ENCODE measurements around the gene C6orf89.

C6orf89 gene

DNA sequence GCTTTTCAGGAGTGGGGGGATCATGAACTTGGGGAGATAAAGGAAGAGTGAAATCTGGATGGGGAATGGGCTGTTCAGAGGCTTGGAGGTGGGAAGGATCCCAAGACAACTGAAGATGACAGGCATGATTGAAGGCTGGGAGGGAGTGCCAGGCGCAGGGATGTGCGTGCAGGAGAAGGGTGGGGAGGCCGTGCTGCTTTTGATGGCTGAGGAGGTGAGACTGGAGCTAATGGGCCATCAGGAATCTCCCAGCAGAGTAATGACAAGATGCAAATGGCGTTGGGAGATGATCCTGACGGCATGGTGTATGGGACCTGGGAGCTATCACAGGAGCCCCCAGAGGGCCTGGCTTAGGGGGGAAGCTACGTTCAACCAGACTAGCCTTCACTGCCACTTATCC lies 48.1 kb upstream of the C6orf89 start:
- Histone ChIP-seq H3K9me3 (replicated peaks; ENCODE audit: insufficient read depth, low read length) (no peaks in the 10 kb centered on the region), H2AFZ (ENCODE audit: low read length) (no peak overlapping the region), H3K9me2 (replicated peaks; ENCODE audit: insufficient read depth, low read length) (no peaks in the 10 kb centered on the region), H3K4me3 (ENCODE audit: low read length) (no peak overlapping the region), H3K27me3 (replicated peaks; ENCODE audit: insufficient read depth, low read length) (peaks cover 8% of the 10 kb centered on the region; the same call in 1 of the 2 replicates), H3K79me2 (ENCODE audit: low read length) (no peaks in the 10 kb centered on the region), H3K27ac (ENCODE audit: low read length) (no peak overlapping the region), H3K9ac (ENCODE audit: low read length) (no peak overlapping the region), H3F3A (ENCODE audit: insufficient read depth, low read length) (no peaks in the 10 kb centered on the region), H3K4me1 (ENCODE audit: low read length) (no peaks in the 10 kb centered on the region), H3K36me3 (replicated peaks; ENCODE audit: insufficient read depth, low read length) (no peaks in the 10 kb centered on the region), H3K4me2 (ENCODE audit: low read depth, low read length) (no peak overlapping the region), H4K20me1 (ENCODE audit: insufficient read depth, low read length) (no peaks in the 10 kb centered on the region)
- TF ChIP-seq EZH2phosphoT487 (IDR thresholded peaks at IDR 0.05; ENCODE audit: low read length) (no peak), EZH2 (optimal IDR thresholded peaks at IDR 0.05; ENCODE audit: low read depth, low read length) (no peak)
- TF ChIP-seq, protein P1, sequence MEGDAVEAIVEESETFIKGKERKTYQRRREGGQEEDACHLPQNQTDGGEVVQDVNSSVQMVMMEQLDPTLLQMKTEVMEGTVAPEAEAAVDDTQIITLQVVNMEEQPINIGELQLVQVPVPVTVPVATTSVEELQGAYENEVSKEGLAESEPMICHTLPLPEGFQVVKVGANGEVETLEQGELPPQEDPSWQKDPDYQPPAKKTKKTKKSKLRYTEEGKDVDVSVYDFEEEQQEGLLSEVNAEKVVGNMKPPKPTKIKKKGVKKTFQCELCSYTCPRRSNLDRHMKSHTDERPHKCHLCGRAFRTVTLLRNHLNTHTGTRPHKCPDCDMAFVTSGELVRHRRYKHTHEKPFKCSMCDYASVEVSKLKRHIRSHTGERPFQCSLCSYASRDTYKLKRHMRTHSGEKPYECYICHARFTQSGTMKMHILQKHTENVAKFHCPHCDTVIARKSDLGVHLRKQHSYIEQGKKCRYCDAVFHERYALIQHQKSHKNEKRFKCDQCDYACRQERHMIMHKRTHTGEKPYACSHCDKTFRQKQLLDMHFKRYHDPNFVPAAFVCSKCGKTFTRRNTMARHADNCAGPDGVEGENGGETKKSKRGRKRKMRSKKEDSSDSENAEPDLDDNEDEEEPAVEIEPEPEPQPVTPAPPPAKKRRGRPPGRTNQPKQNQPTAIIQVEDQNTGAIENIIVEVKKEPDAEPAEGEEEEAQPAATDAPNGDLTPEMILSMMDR (IDR thresholded peaks at IDR 0.05; ENCODE audit: low read length) = no peak
- no peak for DNase-seq

DNA sequence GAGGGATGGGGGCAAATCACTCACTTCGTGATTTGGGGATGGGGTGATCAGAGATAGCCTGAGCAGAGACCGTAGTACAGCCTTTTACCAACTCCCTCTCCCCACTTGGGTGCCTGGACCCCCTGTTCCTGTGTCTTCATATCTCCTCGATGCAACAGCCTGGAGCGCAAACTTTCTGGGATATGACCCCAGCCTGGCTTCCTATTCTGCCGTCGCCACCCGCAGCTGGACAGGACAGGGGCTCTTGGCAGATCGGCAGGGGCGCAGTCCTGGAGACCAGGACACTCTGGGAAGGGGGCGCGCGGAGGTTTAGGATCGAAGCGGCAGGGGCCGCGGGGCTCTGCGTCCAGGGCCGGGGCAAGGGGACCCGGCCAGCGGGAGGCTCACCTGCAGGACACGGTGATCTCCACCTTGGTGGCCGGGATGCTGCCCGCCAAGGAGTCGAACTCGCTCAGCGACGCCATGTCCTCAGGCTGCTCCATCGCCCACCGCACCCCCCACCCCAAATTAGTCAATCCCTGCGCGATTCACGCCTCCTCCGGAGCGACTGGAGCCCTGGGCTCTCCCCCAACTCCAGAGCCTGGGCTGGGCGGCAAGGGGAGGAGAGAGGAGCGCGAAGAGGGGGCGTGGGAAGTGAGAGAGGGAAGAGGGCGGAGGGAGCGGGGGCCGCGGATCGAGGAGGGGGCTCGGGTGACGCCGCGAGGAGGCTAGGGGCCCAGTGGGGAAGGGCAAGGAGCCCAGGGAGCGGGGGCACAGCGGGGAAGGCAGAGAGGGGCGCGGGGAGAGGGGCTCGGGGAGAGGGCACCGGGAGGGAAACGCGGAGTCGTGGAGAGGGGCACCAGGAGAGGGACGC lies 46.6 kb upstream of the C6orf89 start, which contains the start of gene CPNE5:
Gene CPNE5, minus strand, starts transcription at position 549 of the 853 bp plus-strand sequence. Its CDS starts 67 bp downstream, at position 482.
- Histone ChIP-seq H3K9me3 (replicated peaks; ENCODE audit: insufficient read depth, low read length) (no peaks in the 10 kb centered on the region), H3K79me2 (ENCODE audit: low read length) (no peaks in the 10 kb centered on the region), H3K4me1 (ENCODE audit: low read length) (no peaks in the 10 kb centered on the region), H3K36me3 (replicated peaks; ENCODE audit: insufficient read depth, low read length) (no peaks in the 10 kb centered on the region), H3K27me3 (replicated peaks; ENCODE audit: insufficient read depth, low read length) (peaks cover 8% of the 10 kb centered on the region; the same call in 1 of the 2 replicates), H2AFZ (ENCODE audit: low read length) (no peak within 1 kb of the TSS), H3K4me3 (ENCODE audit: low read length) (peak within 1 kb of the TSS; percentile 25; the same call in 1 of the 2 replicates), H4K20me1 (ENCODE audit: insufficient read depth, low read length) (no peaks in the 10 kb centered on the region), H3K27ac (ENCODE audit: low read length) (no peak within 1 kb of the TSS), H3K9ac (ENCODE audit: low read length) (no peak within 1 kb of the TSS), H3K9me2 (replicated peaks; ENCODE audit: insufficient read depth, low read length) (no peaks in the 10 kb centered on the region), H3K4me2 (ENCODE audit: low read depth, low read length) (peak within 1 kb of the TSS; percentile 55; the same call in 1 of the 2 replicates), H3F3A (ENCODE audit: insufficient read depth, low read length) (no peaks in the 10 kb centered on the region)
- DNase-seq = no peak
- TF ChIP-seq, protein P1 (IDR thresholded peaks at IDR 0.05; ENCODE audit: low read length) = no peak
- TF ChIP-seq EZH2 (optimal IDR thresholded peaks at IDR 0.05; ENCODE audit: low read depth, low read length) (no peak), EZH2phosphoT487 (IDR thresholded peaks at IDR 0.05; ENCODE audit: low read length) (no peak)

DNA sequence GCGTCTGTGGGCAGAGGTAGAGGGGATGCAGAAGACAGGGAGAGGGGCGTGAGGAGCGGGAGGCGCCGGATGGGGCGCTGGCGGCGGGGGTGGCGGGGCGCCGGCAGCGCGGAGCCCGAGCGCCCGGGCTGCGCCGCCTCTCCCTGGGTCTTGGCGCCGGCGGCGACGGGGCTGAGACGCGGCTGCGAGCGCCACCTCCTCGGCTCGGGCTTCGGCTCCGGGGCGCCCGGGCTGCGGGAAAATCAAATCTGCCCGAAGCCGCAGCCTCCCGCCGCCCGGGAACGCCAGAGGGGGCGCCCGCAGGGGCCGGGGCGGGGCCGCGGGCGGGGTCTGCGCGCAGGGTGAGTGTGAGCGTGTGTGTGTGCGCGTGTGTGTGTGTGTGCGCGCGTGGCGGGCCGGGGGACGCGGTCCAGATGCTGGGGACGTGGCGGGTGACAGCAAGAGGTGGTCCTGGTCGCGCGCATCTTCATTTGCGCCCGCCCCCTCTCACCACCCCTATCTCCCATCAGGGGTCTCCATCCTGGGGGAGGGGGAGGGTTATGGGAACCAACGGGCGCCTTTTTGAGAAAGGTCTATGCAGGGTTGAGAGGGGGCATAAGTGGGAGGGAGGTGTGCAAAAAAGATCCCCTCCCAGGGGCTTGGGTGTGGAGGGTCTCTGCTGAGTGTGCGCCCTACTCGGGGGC lies 45.9 kb upstream of the C6orf89 start:
- no peak overlapping the region for H3K27ac ChIP-seq (ENCODE audit: low read length)
- peak overlapping the region; percentile 25; the same call in 1 of the 2 replicates for H3K4me3 ChIP-seq (ENCODE audit: low read length)

More for the DNA sequence above, 45.9 kb upstream of the C6orf89 start:
- no peaks in the 10 kb centered on the region for H3K4me1 ChIP-seq (ENCODE audit: low read length)
- TF ChIP-seq EZH2phosphoT487 (IDR thresholded peaks at IDR 0.05; ENCODE audit: low read length) = no peak
- no peak for TF ChIP-seq EZH2 (optimal IDR thresholded peaks at IDR 0.05; ENCODE audit: low read depth, low read length)
- TF ChIP-seq, protein P1 (IDR thresholded peaks at IDR 0.05; ENCODE audit: low read length) = 0 out of 2 replicates have a peak, but pooled peaks have one; percentile 10
- H3F3A ChIP-seq (ENCODE audit: insufficient read depth, low read length) = no peaks in the 10 kb centered on the region
- H3K9me2 ChIP-seq (replicated peaks; ENCODE audit: insufficient read depth, low read length) = no peaks in the 10 kb centered on the region
- no peaks in the 10 kb centered on the region for H3K36me3 ChIP-seq (replicated peaks; ENCODE audit: insufficient read depth, low read length)
- no peak overlapping the region for H3K9ac ChIP-seq (ENCODE audit: low read length)
- H2AFZ ChIP-seq (ENCODE audit: low read length) = no peak overlapping the region
- no peaks in the 10 kb centered on the region for H3K79me2 ChIP-seq (ENCODE audit: low read length)
- H3K9me3 ChIP-seq (replicated peaks; ENCODE audit: insufficient read depth, low read length) = no peaks in the 10 kb centered on the region
- peaks cover 8% of the 10 kb centered on the region; the same call in 1 of the 2 replicates for H3K27me3 ChIP-seq (replicated peaks; ENCODE audit: insufficient read depth, low read length)
- H4K20me1 ChIP-seq (ENCODE audit: insufficient read depth, low read length) = no peaks in the 10 kb centered on the region
- H3K4me2 ChIP-seq (ENCODE audit: low read depth, low read length) = peak overlapping the region; percentile 55; the same call in 1 of the 2 replicates
- peak; percentile 31 for DNase-seq
